KOPT-K1 (cell line): ENCODE measurements around the gene DRC1.

Experiments
- H3K27ac ChIP-seq: fragments of 200-600 bp; sonication (generic); 2 replicates; pipeline ENCODE4 v1.5.1; 2016; ENCODE audit warnings: antibody characterized with exemption, mild to moderate bottlenecking, low read depth, low read length; ENCODE audit not compliant: poor library complexity, severe bottlenecking
- H3K36me3 ChIP-seq: fragments of 200-600 bp; sonication (generic); 2 replicates; pipeline ENCODE4 v1.5.1; 2017; ENCODE audit warnings: antibody characterized with exemption, mild to moderate bottlenecking, low read length, moderate library complexity; ENCODE audit not compliant: insufficient read depth
- H3K9me3 ChIP-seq: fragments of 200-600 bp; sonication (generic); 2 replicates; pipeline ENCODE4 v1.5.1; 2017; ENCODE audit warnings: antibody characterized with exemption, low read length, mild to moderate bottlenecking; ENCODE audit not compliant: insufficient read depth, poor library complexity, severe bottlenecking

The DRC1 gene

GRCh38 chr2:26491563-26492167 lies 89.9 kb downstream of the DRC1 start:
- no peaks in the 10 kb centered on the region for H3K9me3 ChIP-seq
- H3K27ac ChIP-seq: no peak overlapping the region
- H3K36me3 ChIP-seq: no peaks in the 10 kb centered on the region

- Histone ChIP-seq H3K36me3 (no peaks in the 10 kb centered on the region), H3K27ac (no peak overlapping the region), H3K9me3 (no peaks in the 10 kb centered on the region)
These were observed 91.2 kb downstream of the DRC1 start for GRCh38 chr2:26492749-26493515.

- Histone ChIP-seq H3K9me3 (no peaks in the 10 kb centered on the region), H3K27ac (no peak overlapping the region), H3K36me3 (no peaks in the 10 kb centered on the region)
These were observed 91.8 kb downstream of the DRC1 start for GRCh38 chr2:26493566-26493965.

DNA sequence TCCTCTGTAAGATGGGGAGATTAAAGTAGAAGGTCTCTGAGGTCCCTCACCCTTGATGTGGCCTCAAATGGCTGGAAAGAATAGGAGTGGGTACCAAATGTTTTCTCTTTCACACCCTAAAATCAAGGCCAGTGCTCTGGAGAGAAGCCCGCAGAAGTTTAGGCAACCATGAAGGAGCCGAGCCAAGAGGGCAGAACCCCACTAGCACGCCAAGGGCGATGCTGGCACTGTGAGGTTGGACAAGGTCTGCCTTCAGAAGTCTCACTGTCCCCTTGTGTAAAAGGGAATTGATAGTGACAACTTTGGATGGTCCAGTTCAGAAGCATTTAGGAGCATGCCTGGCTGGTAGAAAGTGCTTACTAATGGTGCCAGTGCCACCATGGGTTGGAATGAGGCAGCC lies 92.5 kb downstream of the DRC1 start:
- no peak overlapping the region for H3K27ac ChIP-seq
- no peaks in the 10 kb centered on the region for H3K9me3 ChIP-seq
- no peaks in the 10 kb centered on the region for H3K36me3 ChIP-seq

DNA sequence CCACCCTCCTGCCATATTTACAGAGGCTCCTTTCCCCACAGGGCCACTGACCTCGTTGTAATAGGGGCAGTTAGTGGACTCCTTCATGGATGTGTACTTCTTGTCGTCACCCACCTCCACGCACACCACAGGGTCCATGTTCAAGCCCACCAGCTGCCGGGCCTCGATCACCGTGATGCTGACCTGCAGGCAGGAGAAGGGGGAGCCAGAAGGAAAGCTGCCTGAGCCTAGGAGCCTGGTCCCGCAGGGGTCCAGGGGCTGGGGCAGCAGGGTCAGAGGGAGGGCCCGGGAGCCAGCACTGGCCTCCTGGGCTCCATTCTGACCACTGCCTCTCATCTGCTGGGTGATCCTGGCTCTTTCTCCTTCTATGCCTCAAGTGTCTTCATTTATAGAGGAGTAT lies 93.2 kb downstream of the DRC1 start:
- Histone ChIP-seq H3K27ac (no peak overlapping the region), H3K36me3 (no peaks in the 10 kb centered on the region), H3K9me3 (no peaks in the 10 kb centered on the region)

- no peak overlapping the region for H3K27ac ChIP-seq
- H3K36me3 ChIP-seq: no peaks in the 10 kb centered on the region
These were observed 94.1 kb downstream of the DRC1 start for GRCh38 chr2:26495705-26496297.

GRCh38 chr2:26500406-26500805 lies 98.7 kb downstream of the DRC1 start:
- Histone ChIP-seq H3K36me3 (no peaks in the 10 kb centered on the region), H3K27ac (no peak overlapping the region), H3K9me3 (no peaks in the 10 kb centered on the region)

More at GRCh38 chr2:26495705-26496297, 94.1 kb downstream of the DRC1 start:
- H3K9me3 ChIP-seq: no peaks in the 10 kb centered on the region

DNA sequence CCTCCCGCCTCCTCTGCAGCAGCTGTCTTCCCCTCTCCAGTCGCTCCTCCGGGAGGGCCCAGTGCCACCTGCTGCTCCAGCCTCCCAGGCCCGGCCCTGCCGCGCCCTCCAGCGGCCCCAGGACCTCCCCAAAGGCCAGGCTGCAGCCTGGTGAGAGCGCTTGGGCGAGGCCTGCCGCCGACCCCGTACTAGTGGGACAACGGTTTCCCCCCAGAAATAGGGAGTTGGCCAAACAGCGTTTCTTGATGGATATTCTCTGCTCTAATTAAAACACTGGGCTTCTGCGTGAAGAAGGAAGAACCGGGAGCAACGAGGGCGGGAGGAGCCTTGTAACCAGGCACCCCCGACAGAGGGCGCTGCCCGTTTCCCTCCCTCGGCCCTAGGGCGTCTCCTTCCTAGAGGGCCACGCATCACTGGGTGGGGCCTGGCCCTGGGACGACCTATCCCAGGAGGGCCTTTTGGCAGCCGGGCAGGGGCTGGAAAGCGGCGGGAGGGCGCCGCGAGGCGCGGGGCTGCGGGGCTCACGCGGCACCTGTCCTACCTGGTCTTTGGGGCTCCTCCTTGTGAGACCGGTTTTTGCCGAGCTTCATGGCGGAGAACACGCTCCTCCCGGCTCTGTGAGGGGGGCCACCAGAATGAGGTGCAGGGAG lies 101.6 kb downstream of the DRC1 start:
- Histone ChIP-seq H3K9me3 (no peaks in the 10 kb centered on the region), H3K36me3 (no peaks in the 10 kb centered on the region), H3K27ac (no peak overlapping the region)

DNA sequence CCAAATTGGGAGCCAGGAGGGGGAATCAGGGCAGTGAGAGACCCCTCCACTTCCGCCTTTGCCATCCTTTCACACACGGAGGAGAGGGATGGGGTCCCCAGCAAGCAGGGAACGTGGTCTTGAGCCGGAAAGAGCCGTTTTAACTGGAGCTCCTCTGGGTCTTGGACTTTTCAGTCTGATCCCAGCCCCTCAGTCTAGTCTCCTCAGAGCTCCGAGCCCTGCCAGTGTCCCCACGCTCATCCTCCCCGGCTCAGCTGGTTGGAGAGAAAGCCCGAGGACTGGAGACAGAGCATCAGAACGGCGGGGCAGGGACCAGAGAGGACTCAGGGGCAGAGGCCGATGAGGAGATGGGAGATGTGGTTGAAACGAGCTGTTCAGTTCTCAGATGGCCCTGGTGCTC lies 102.3 kb downstream of the DRC1 start:
- Histone ChIP-seq H3K36me3 (no peaks in the 10 kb centered on the region), H3K9me3 (no peaks in the 10 kb centered on the region), H3K27ac (no peak overlapping the region)

DNA sequence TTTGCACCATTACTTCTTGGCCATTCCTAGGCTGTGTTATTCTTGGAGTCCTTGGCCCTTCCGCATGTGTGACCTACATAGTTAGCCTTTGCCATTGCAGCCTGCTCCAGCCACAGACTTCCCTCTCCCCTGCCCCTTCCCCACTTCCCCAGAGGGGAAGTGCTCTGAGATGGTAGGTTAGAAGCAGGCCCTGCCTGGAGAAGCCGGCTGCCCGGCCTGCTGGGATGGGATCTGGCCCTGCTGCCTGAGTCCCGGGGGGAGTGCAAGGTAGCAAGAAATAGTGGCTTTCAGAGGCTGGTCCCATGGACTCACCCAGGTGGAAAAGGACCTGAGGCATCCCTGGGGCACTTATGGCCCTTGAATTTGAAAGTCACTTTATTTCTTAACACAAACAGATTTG lies 104.6 kb downstream of the DRC1 start:
- Histone ChIP-seq H3K36me3 (no peaks in the 10 kb centered on the region), H3K27ac (no peak overlapping the region), H3K9me3 (no peaks in the 10 kb centered on the region)
